Brain microvascular endothelial cell (primary cell): ENCODE data around the gene COTL1.
"Not testable (repeated sequence)": the region's sequence is repeated elsewhere in the genome, so short reads cannot be mapped to it uniquely, and the experiment has no call there.

Source experiments
- DNase-seq: peaks from one replicate; pipeline ENCODE4 v3.0.0-alpha.2; 2020
- H3K27ac ChIP-seq: fragments of 250-450 bp; sonication (Bioruptor Pico); 2 replicates; pipeline ENCODE4 v1.5.1; 2020; ENCODE audit warnings: mild to moderate bottlenecking, moderate library complexity
- H3K27me3 ChIP-seq: fragments of 250-450 bp; sonication (Bioruptor Pico); replicated peaks from 2 replicates; pipeline ENCODE4 v1.5.1; 2020; ENCODE audit warnings: mild to moderate bottlenecking
- H3K36me3 ChIP-seq: fragments of 250-450 bp; sonication (Bioruptor Pico); replicated peaks from 2 replicates; pipeline ENCODE4 v1.5.1; 2020; ENCODE audit warnings: mild to moderate bottlenecking
- H3K4me3 ChIP-seq: 2 replicates; pipeline ENCODE4 v1.5.1; 2011; ENCODE audit warnings: low read depth, mild to moderate bottlenecking, control low read depth, low read length, moderate library complexity
- CTCF ChIP-seq: IDR thresholded peaks from 2 replicates; pipeline ENCODE4 v1.5.1; 2011; ENCODE audit warnings: low read depth, mild to moderate bottlenecking, moderate library complexity, low read length, control low read depth, inconsistent platforms; ENCODE audit errors: missing control alignments
- in situ Hi-C: cut with HindIII; loops from 2 replicates; pipeline ENCODE4 v1.10.0; 2017; ENCODE audit warnings: low sequenced_read_pairs, low pct_ligation_motif_present

COTL1 gene

DNA sequence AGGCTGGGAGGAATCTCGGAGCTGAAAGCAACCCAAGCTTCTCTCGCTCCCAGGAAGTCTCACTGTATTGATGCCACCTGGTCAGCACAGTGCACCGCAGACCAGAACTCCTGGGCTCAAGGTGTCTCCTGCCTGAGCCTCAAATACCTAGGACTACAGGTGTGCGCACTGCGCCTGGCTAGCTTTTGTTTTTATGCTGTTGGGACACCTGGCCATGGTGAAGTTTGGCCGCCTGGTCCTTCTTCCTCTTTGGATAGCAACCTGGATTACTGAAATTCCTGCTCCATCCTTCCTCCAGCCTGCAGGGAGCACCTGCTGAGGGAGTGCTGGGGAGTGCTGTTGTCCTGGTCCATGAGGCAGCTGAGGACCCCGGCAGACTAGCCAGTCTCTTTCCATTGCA is 56.6 kb downstream of the COTL1 start:
- no peaks in the 10 kb centered on the region for H3K27me3 ChIP-seq
- no peak for TF ChIP-seq CTCF
- H3K36me3 ChIP-seq = peaks cover 44% of the 10 kb centered on the region
- in situ Hi-C loops = no loop called here
- no peak overlapping the region for H3K27ac ChIP-seq
- no peak for DNase-seq
- no peak overlapping the region for H3K4me3 ChIP-seq

GRCh38 chr16:84560269-84560668 is 57.6 kb downstream of the COTL1 start:
- Histone ChIP-seq H3K27me3 (no peaks in the 10 kb centered on the region), H3K36me3 (peaks cover 35% of the 10 kb centered on the region), H3K27ac (no peak overlapping the region), H3K4me3 (no peak overlapping the region)
- TF ChIP-seq CTCF = no peak
- in situ Hi-C loops = no loop called here
- DNase-seq = no peak

DNA sequence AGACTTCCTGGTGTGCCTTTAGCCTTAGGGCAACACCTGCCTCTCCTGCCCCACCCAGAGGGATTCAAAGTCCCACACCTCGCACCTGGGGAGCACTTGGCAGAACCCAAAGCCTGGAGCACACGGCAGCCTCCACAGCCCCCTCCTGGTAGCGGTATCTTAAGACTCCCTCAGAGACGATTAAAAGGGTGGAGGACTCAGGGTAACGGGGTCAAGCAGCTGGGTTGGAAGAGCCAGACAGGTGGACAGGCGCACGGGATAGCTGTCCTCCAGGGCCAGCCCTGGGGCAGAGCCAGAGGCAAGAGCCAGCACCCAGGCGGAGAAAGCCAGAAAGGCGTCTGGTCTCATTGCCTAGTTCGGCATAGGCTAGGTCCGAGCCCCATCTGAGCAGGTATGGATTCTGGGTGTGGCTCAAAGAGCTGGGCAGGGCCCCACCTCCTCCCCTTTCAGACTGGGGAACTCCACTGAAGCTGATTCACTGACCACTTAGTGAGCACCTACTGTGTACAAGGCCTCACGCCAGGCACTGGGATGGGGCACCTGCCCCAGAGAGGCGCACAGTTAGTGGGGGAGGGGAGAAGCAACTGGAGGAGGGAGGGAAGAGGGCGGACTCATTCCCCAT is 58.5 kb downstream of the COTL1 start:
- no peak for TF ChIP-seq CTCF
- Histone ChIP-seq H3K27ac (no peak overlapping the region), H3K27me3 (no peaks in the 10 kb centered on the region), H3K4me3 (no peak overlapping the region), H3K36me3 (peaks cover 27% of the 10 kb centered on the region)
- DNase-seq = no peak
- in situ Hi-C loops = no loop called here

GRCh38 chr16:84558850-84559249 is 59.0 kb downstream of the COTL1 start:
- H3K27ac ChIP-seq, H3K27me3 ChIP-seq, DNase-seq, in situ Hi-C loops, H3K4me3 ChIP-seq: not testable (repeated sequence)
- peaks cover 23% of the 10 kb centered on the region for H3K36me3 ChIP-seq

DNA sequence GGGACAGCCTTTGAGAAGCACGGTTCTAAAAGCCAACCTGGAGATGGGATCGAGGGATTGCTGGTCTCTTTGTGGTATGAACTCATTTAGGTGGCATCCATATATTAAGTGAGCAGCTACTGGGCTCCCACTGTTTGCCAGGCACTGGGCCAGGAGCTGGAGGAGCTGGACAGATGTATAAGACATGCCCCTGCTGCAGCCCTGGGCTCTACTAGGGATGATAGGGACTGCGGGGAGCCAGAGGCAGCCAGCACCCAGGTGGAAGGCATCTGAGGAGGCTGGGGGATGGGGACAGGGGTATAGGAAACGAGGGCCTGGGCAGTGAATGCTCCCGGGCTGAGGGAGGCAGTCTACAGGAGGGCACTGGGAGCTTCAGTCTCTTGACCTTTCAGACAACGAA is 60.4 kb downstream of the COTL1 start:
- Histone ChIP-seq H3K4me3 (no peak overlapping the region), H3K36me3 (peaks cover 13% of the 10 kb centered on the region), H3K27ac (no peak overlapping the region), H3K27me3 (no peaks in the 10 kb centered on the region)
- no peak for TF ChIP-seq CTCF
- in situ Hi-C loops = no loop called here
- DNase-seq = no peak

GRCh38 chr16:84557059-84557458 is 60.8 kb downstream of the COTL1 start:
- in situ Hi-C loops = no loop called here
- H3K27ac ChIP-seq = no peak overlapping the region

More at GRCh38 chr16:84557059-84557458, 60.8 kb downstream of the COTL1 start:
- no peak for TF ChIP-seq CTCF
- Histone ChIP-seq H3K4me3 (no peak overlapping the region), H3K27me3 (no peaks in the 10 kb centered on the region), H3K36me3 (peaks cover 8% of the 10 kb centered on the region)
- DNase-seq = no peak
